ENCODE data around the gene ZNF710. TPM values are rescaled to one million over a fixed set of nuclear protein-coding genes. Genes with fewer than 3 reads are reported as not detected.

The ZNF710 gene
- total RNA-seq, 2 experiments from 2014 or later: 19.4 to 20.7 TPM

- Mint-ChIP-seq H3K27ac (no peak overlapping the region), H3K27me3 (no peaks in the 10 kb centered on the region), H3K4me3 (no peak overlapping the region), H3K36me3 (ENCODE audit: low read depth) (peaks cover 6% of the 10 kb centered on the region), H3K4me1 (peaks cover 74% of the 10 kb centered on the region), H3K9me3 (no peaks in the 10 kb centered on the region)
- DNase-seq: no peak
- ChIA-PET POLR2A (interaction anchor here (0.6 to 7.0 kb wide), 3 partner anchors 21 to 896 kb away, joined by 3 to 46 read pairs (median 3); partner anchors contain the start of gene HDDC3), CTCF (interaction anchor here (2.6 kb wide), 1 partner anchor 34 kb away, joined by 9 read pairs; no protein-coding TSS in a partner anchor)
These were observed 35.8 kb downstream of the ZNF710 start for GRCh38 chr15:90036806-90037510.

- CTCF ChIA-PET: interaction anchor here (2.6 kb wide), 1 partner anchor 34 kb away, joined by 9 read pairs; no protein-coding TSS in a partner anchor
- POLR2A ChIA-PET: interaction anchor here (0.6 to 7.0 kb wide), 3 partner anchors 22 to 895 kb away, joined by 3 to 46 read pairs (median 3); partner anchors contain the start of gene HDDC3
- Mint-ChIP-seq H3K27me3 (no peaks in the 10 kb centered on the region), H3K36me3 (ENCODE audit: low read depth) (peaks cover 6% of the 10 kb centered on the region), H3K27ac (peak overlapping the region; percentile 43), H3K4me3 (no peak overlapping the region), H3K9me3 (no peaks in the 10 kb centered on the region), H3K4me1 (peaks cover 73% of the 10 kb centered on the region)
- no peak for DNase-seq
These were observed 36.4 kb downstream of the ZNF710 start for GRCh38 chr15:90037511-90037860.

- ChIA-PET CTCF (no interaction called here), POLR2A (interaction anchor here (0.6 kb wide), 1 partner anchor 32 kb away, joined by 3 read pairs; no protein-coding TSS in a partner anchor)
- Mint-ChIP-seq H3K4me3 (no peak overlapping the region), H3K4me1 (peaks cover 70% of the 10 kb centered on the region), H3K9me3 (no peaks in the 10 kb centered on the region), H3K27me3 (no peaks in the 10 kb centered on the region), H3K36me3 (ENCODE audit: low read depth) (peaks cover 6% of the 10 kb centered on the region), H3K27ac (peak overlapping the region; percentile 43)
- DNase-seq: peak; percentile 47
These were observed 37.0 kb downstream of the ZNF710 start for GRCh38 chr15:90037961-90038631.

GRCh38 chr15:90038632-90039095 is 37.5 kb downstream of the ZNF710 start:
- Mint-ChIP-seq H3K9me3 (no peaks in the 10 kb centered on the region), H3K27ac (no peak overlapping the region), H3K27me3 (no peaks in the 10 kb centered on the region), H3K4me1 (peaks cover 64% of the 10 kb centered on the region), H3K4me3 (no peak overlapping the region), H3K36me3 (ENCODE audit: low read depth) (peaks cover 6% of the 10 kb centered on the region)
- ChIA-PET CTCF (no interaction called here), POLR2A (no interaction called here)
- DNase-seq: no peak

GRCh38 chr15:90039996-90040395 is 38.9 kb downstream of the ZNF710 start:
- H3K27ac Mint-ChIP-seq: no peak overlapping the region
- no peak overlapping the region for H3K4me3 Mint-ChIP-seq
- peaks cover 51% of the 10 kb centered on the region for H3K4me1 Mint-ChIP-seq
- ChIA-PET CTCF (no interaction called here), POLR2A (interaction anchor here (0.5 kb wide), 1 partner anchor 417 kb away, joined by 3 read pairs; no protein-coding TSS in a partner anchor)
- H3K9me3 Mint-ChIP-seq: no peaks in the 10 kb centered on the region
- no peak for DNase-seq
- H3K36me3 Mint-ChIP-seq (ENCODE audit: low read depth): peaks cover 6% of the 10 kb centered on the region
- no peaks in the 10 kb centered on the region for H3K27me3 Mint-ChIP-seq

GRCh38 chr15:90040618-90041017 is 39.5 kb downstream of the ZNF710 start:
- ChIA-PET CTCF (no interaction called here), POLR2A (no interaction called here)
- Mint-ChIP-seq H3K27ac (no peak overlapping the region), H3K4me1 (peaks cover 45% of the 10 kb centered on the region), H3K4me3 (no peak overlapping the region), H3K27me3 (no peaks in the 10 kb centered on the region), H3K9me3 (no peaks in the 10 kb centered on the region), H3K36me3 (ENCODE audit: low read depth) (peaks cover 6% of the 10 kb centered on the region)
- no peak for DNase-seq

- CTCF ChIA-PET: interaction anchor here (1.1 kb wide), 1 partner anchor 11 kb away, joined by 3 read pairs; no protein-coding TSS in a partner anchor
- H3K9me3 Mint-ChIP-seq: no peaks in the 10 kb centered on the region
- DNase-seq: no peak
- no peaks in the 10 kb centered on the region for H3K27me3 Mint-ChIP-seq
- no peak overlapping the region for H3K27ac Mint-ChIP-seq
- no peak overlapping the region for H3K4me3 Mint-ChIP-seq
- H3K36me3 Mint-ChIP-seq (ENCODE audit: low read depth): peaks cover 6% of the 10 kb centered on the region
- peaks cover 27% of the 10 kb centered on the region for H3K4me1 Mint-ChIP-seq
- POLR2A ChIA-PET: interaction anchor here (1.1 kb wide), 1 partner anchor 8 kb away, joined by 3 read pairs; no protein-coding TSS in a partner anchor
These were observed 41.2 kb downstream of the ZNF710 start for GRCh38 chr15:90042356-90042755.

GRCh38 chr15:90042766-90043529 is 41.8 kb downstream of the ZNF710 start:
- CTCF ChIA-PET: interaction anchor here (1.1 kb wide), 1 partner anchor 11 kb away, joined by 3 read pairs; no protein-coding TSS in a partner anchor
- no peak for DNase-seq
- peaks cover 6% of the 10 kb centered on the region for H3K36me3 Mint-ChIP-seq (ENCODE audit: low read depth)
- no peak overlapping the region for H3K27ac Mint-ChIP-seq
- peaks cover 21% of the 10 kb centered on the region for H3K4me1 Mint-ChIP-seq
- POLR2A ChIA-PET: interaction anchor here (0.6 to 1.1 kb wide), 2 partner anchors 8 to 28 kb away, joined by 3 read pairs; no protein-coding TSS in a partner anchor
- no peak overlapping the region for H3K4me3 Mint-ChIP-seq
- no peaks in the 10 kb centered on the region for H3K9me3 Mint-ChIP-seq
- no peaks in the 10 kb centered on the region for H3K27me3 Mint-ChIP-seq

GRCh38 chr15:90043530-90044010 is 42.4 kb downstream of the ZNF710 start:
- no peaks in the 10 kb centered on the region for H3K27me3 Mint-ChIP-seq
- CTCF ChIA-PET: interaction anchor here (1.1 kb wide), 1 partner anchor 12 kb away, joined by 3 read pairs; no protein-coding TSS in a partner anchor
- H3K36me3 Mint-ChIP-seq (ENCODE audit: low read depth): no peaks in the 10 kb centered on the region
- no peak overlapping the region for H3K27ac Mint-ChIP-seq
- DNase-seq: no peak
- H3K4me3 Mint-ChIP-seq: no peak overlapping the region
- POLR2A ChIA-PET: interaction anchor here (0.6 to 1.1 kb wide), 2 partner anchors 9 to 29 kb away, joined by 3 read pairs; no protein-coding TSS in a partner anchor
- H3K4me1 Mint-ChIP-seq: peaks cover 15% of the 10 kb centered on the region
- no peaks in the 10 kb centered on the region for H3K9me3 Mint-ChIP-seq

- H3K4me3 Mint-ChIP-seq: no peak overlapping the region
- H3K27ac Mint-ChIP-seq: no peak overlapping the region
- DNase-seq: no peak
- H3K9me3 Mint-ChIP-seq: no peaks in the 10 kb centered on the region
- no peaks in the 10 kb centered on the region for H3K27me3 Mint-ChIP-seq
- no peaks in the 10 kb centered on the region for H3K36me3 Mint-ChIP-seq (ENCODE audit: low read depth)
- peaks cover 11% of the 10 kb centered on the region for H3K4me1 Mint-ChIP-seq
- ChIA-PET CTCF (no interaction called here), POLR2A (no interaction called here)
These were observed 43.1 kb downstream of the ZNF710 start for GRCh38 chr15:90044191-90044590.

GRCh38 chr15:90044916-90045371 is 43.8 kb downstream of the ZNF710 start:
- no peak for DNase-seq
- no peaks in the 10 kb centered on the region for H3K27me3 Mint-ChIP-seq
- H3K4me1 Mint-ChIP-seq: peaks cover 4% of the 10 kb centered on the region
- H3K27ac Mint-ChIP-seq: no peak overlapping the region
- H3K4me3 Mint-ChIP-seq: no peak overlapping the region
- ChIA-PET CTCF (interaction anchor here (0.6 kb wide), 1 partner anchor 27 kb away, joined by 4 read pairs; no protein-coding TSS in a partner anchor), POLR2A (no interaction called here)
- H3K9me3 Mint-ChIP-seq: no peaks in the 10 kb centered on the region
- H3K36me3 Mint-ChIP-seq (ENCODE audit: low read depth): no peaks in the 10 kb centered on the region

- no peaks in the 10 kb centered on the region for H3K36me3 Mint-ChIP-seq (ENCODE audit: low read depth)
- DNase-seq: no peak
- H3K27me3 Mint-ChIP-seq: no peaks in the 10 kb centered on the region
- no peak overlapping the region for H3K4me3 Mint-ChIP-seq
- H3K9me3 Mint-ChIP-seq: no peaks in the 10 kb centered on the region
- H3K4me1 Mint-ChIP-seq: no peaks in the 10 kb centered on the region
- ChIA-PET POLR2A (no interaction called here), CTCF (no interaction called here)
- H3K27ac Mint-ChIP-seq: no peak overlapping the region
These were observed 45.2 kb downstream of the ZNF710 start for GRCh38 chr15:90046289-90046688.

Data from activated CD4-positive, alpha-beta memory T cell treated with anti-CD3 and anti-CD28 coated beads, Interleukin-2, amount 10 ng/mL, durations not matched to agents 7 days and 5 days (primary cell).